Measurements from ENCODE around the gene KNDC1. TPM values are rescaled to one million over a fixed set of nuclear protein-coding genes. Genes with fewer than 3 reads are reported as not detected.

KNDC1 gene
- total RNA-seq, 2 donors from 2014 or later, result 0.28 to 1.2 TPM

GRCh38 chr10:133121479-133121878 is 38.5 kb upstream of the KNDC1 start:
- Mint-ChIP-seq H3K36me3 (ENCODE audit: insufficient read depth in 2 of 2) (peaks cover 2 to 7% of the 10 kb centered on the region in 2 donors), H3K27me3 (ENCODE audit: low read depth) (peaks cover 24% of the 10 kb centered on the region)

DNA sequence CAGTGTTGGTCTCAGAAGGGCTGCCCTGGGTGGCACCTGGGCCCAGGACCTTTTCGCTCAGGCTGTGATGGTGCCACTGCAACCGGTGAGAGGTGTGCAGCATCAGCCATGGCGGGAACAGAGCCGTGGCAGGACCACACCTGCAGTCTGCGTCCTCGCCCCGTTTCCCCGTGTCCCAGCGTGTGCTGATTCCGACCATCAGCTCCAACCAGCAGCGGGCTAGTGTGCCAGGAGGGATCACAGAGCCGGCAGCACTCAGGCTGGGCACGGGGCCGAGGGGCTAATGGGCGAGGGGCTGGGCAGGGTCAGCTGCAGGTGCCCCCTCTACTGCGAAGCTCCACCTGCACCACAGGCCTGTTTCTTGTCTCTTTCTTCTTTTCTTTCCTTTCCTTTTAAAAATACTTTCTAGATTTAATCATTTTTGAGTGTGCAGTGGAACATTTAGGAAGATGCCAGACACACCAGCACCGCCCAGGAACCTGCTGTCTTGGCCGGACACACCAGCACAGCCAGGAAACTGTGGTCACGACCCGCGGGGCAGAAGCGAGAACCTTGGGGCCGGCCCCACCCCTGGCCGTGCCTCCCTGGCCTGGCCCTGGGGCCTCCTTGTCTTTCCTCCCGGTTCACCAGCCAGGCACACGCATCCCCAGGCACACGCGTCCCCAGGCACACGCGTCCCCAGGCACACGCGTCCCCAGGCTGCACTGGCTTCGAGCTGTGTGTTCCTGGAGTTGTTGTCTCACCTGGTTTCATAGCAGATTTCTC is 37.7 kb upstream of the KNDC1 start:
- Mint-ChIP-seq H3K4me1 (ENCODE audit: low read depth) (peaks cover 15% of the 10 kb centered on the region), H3K27ac (no peak overlapping the region)

More at GRCh38 chr10:133121479-133121878, 38.5 kb upstream of the KNDC1 start:
- Mint-ChIP-seq H3K4me3 (no peak overlapping the region), H3K4me1 (ENCODE audit: low read depth) (peaks cover 15% of the 10 kb centered on the region), H3K27ac (no peak overlapping the region), H3K9me3 (peaks cover 4% of the 10 kb centered on the region in 2 donors)
- ATAC-seq (replicated peaks in 1 of 2) (no peak), DNase-seq (no peak)

GRCh38 chr10:133123050-133123745 is 36.8 kb upstream of the KNDC1 start:
- DNase-seq (peak; percentile 22 to 23), ATAC-seq (replicated peaks in 1 of 2) (peak; percentile 57 to 58)
- Mint-ChIP-seq H3K36me3 (ENCODE audit: insufficient read depth in 2 of 2) (peaks cover 2 to 5% of the 10 kb centered on the region in 2 donors), H3K4me1 (ENCODE audit: low read depth) (peaks cover 15% of the 10 kb centered on the region), H3K4me3 (peak overlapping the region; percentile 29 to 62), H3K27ac (no peak overlapping the region), H3K27me3 (ENCODE audit: low read depth) (peaks cover 24% of the 10 kb centered on the region), H3K9me3 (peaks cover 3 to 4% of the 10 kb centered on the region in 2 donors)

More for the DNA sequence above, 37.7 kb upstream of the KNDC1 start:
- ATAC-seq (replicated peaks in 1 of 2), result no peak
- H3K27me3 Mint-ChIP-seq (ENCODE audit: low read depth), result peaks cover 24% of the 10 kb centered on the region
- H3K9me3 Mint-ChIP-seq, result peaks cover 4% of the 10 kb centered on the region in 2 donors
- H3K4me3 Mint-ChIP-seq, result no peak overlapping the region
- peaks cover 2 to 7% of the 10 kb centered on the region in 2 donors for H3K36me3 Mint-ChIP-seq (ENCODE audit: insufficient read depth in 2 of 2)
- DNase-seq, result no peak

DNA sequence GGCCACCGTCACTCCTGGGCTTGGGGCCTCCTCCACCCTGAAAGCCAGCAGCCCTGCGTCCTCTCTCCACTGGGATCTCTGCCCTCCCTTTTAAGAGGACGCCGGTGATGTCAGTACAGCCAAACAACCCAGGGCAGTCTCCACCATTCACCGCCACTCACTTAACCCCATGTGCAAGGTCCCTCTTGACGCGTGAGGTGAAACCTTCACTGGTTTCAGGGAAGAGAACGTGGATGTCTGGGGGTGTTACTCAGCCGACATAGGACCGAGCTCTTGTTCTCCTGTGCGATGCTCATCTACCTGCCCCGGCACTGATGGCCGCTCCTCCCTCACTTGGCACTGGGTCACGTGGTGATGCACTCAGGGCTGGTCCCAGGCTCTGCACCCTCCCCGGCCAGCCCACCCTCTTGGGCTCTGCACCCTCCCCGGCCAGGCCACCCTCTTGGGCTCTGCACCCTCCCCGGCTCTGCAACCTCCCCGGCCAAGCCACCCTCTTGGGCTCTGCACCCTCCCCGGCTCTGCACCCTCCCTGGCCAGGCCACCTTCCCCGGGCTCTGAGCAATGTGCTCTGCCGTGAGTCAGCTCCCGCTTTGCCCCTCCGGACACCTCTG is 36.2 kb upstream of the KNDC1 start:
- Mint-ChIP-seq H3K36me3 (ENCODE audit: insufficient read depth in 2 of 2) (peaks cover 2% of the 10 kb centered on the region in 2 donors), H3K9me3 (peaks cover 0 to 1% of the 10 kb centered on the region in 2 donors), H3K27ac (no peak overlapping the region), H3K4me3 (no peak overlapping the region), H3K4me1 (ENCODE audit: low read depth) (peaks cover 15% of the 10 kb centered on the region), H3K27me3 (ENCODE audit: low read depth) (peaks cover 24% of the 10 kb centered on the region)
- DNase-seq (no peak), ATAC-seq (replicated peaks in 1 of 2) (no peak)

DNA sequence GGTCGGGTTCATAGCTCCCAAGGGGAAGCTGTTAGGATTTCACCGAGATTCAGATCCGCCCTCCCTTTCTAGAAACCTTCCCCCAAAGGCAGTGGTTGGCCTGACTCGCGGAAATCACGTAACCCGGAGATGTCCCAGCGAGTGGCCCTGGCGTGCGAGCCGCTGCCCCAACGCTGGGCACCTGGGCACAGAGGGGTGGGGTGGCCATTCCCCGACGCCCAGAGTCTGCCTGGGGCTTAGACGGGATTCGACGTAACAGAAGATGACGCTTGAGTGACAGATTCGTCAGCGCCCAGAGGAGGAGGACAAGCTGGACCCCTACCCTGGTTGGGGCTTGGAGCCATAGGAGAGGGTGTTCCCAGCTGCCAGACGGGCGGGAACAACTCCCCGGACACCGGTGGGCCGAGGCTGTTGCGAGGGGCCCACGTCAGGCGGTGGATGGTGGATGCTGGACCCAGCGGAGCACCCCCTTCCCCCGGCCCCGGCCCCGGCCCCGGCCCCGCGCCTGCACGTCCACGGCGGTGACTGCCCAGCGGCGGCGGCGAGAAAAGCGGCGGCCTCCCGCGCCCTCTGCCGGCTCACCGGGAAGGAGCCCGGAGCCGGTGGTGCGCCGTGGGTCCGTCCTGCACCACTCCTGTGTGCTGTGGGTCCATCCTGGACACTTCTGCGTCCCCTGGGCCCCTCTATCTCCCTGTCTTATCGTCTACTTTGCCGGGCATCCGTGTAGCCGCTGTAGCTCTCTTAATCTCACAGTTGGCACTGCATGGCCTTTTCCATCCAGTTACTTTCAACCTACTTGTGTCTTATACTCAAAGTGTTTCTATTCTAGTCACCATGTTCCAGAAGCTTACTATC is 35.4 kb upstream of the KNDC1 start:
- DNase-seq (peak; percentile 43 to 55), ATAC-seq (replicated peaks in 1 of 2) (peak; percentile 58 to 67)
- Mint-ChIP-seq H3K9me3 (no peaks in the 10 kb centered on the region), H3K36me3 (ENCODE audit: insufficient read depth in 2 of 2) (no peaks in the 10 kb centered on the region), H3K27me3 (ENCODE audit: low read depth) (peaks cover 24% of the 10 kb centered on the region), H3K27ac (no peak overlapping the region), H3K4me3 (no peak overlapping the region), H3K4me1 (ENCODE audit: low read depth) (peaks cover 15% of the 10 kb centered on the region)

- H3K4me3 Mint-ChIP-seq, result no peak overlapping the region
- peaks cover 24% of the 10 kb centered on the region for H3K27me3 Mint-ChIP-seq (ENCODE audit: low read depth)
- ATAC-seq (replicated peaks in 1 of 2) (no peak), DNase-seq (no peak)
- peaks cover 15% of the 10 kb centered on the region for H3K4me1 Mint-ChIP-seq (ENCODE audit: low read depth)
- H3K27ac Mint-ChIP-seq, result no peak overlapping the region
- H3K36me3 Mint-ChIP-seq (ENCODE audit: insufficient read depth in 2 of 2), result no peaks in the 10 kb centered on the region
- no peaks in the 10 kb centered on the region for H3K9me3 Mint-ChIP-seq
These were observed 34.1 kb upstream of the KNDC1 start for GRCh38 chr10:133125901-133126300.

GRCh38 chr10:133126431-133127290 is 33.4 kb upstream of the KNDC1 start:
- Mint-ChIP-seq H3K4me3 (no peak overlapping the region), H3K4me1 (ENCODE audit: low read depth) (peaks cover 15% of the 10 kb centered on the region), H3K27ac (no peak overlapping the region), H3K27me3 (ENCODE audit: low read depth) (peaks cover 24% of the 10 kb centered on the region), H3K36me3 (ENCODE audit: insufficient read depth in 2 of 2) (no peaks in the 10 kb centered on the region), H3K9me3 (no peaks in the 10 kb centered on the region)
- DNase-seq, result no peak
- ATAC-seq (replicated peaks in 1 of 2), result no peak

GRCh38 chr10:133127291-133128125 is 32.5 kb upstream of the KNDC1 start:
- Mint-ChIP-seq H3K9me3 (no peaks in the 10 kb centered on the region), H3K27me3 (ENCODE audit: low read depth) (peaks cover 24% of the 10 kb centered on the region), H3K4me1 (ENCODE audit: low read depth) (peaks cover 15% of the 10 kb centered on the region), H3K4me3 (no peak overlapping the region), H3K36me3 (ENCODE audit: insufficient read depth in 2 of 2) (no peaks in the 10 kb centered on the region), H3K27ac (no peak overlapping the region)
- DNase-seq, result peak; percentile 33 to 49
- ATAC-seq (replicated peaks in 1 of 2), result peak in 1 of 2 donors; percentile 24

- H3K4me1 Mint-ChIP-seq (ENCODE audit: low read depth), result peaks cover 7% of the 10 kb centered on the region
- ATAC-seq (replicated peaks in 1 of 2) (no peak), DNase-seq (no peak)
- no peak overlapping the region for H3K27ac Mint-ChIP-seq
- no peaks in the 10 kb centered on the region for H3K9me3 Mint-ChIP-seq
- peaks cover 17% of the 10 kb centered on the region for H3K27me3 Mint-ChIP-seq (ENCODE audit: low read depth)
- no peaks in the 10 kb centered on the region for H3K36me3 Mint-ChIP-seq (ENCODE audit: insufficient read depth in 2 of 2)
- no peak overlapping the region for H3K4me3 Mint-ChIP-seq
These were observed 31.6 kb upstream of the KNDC1 start for GRCh38 chr10:133128126-133129070.

DNA sequence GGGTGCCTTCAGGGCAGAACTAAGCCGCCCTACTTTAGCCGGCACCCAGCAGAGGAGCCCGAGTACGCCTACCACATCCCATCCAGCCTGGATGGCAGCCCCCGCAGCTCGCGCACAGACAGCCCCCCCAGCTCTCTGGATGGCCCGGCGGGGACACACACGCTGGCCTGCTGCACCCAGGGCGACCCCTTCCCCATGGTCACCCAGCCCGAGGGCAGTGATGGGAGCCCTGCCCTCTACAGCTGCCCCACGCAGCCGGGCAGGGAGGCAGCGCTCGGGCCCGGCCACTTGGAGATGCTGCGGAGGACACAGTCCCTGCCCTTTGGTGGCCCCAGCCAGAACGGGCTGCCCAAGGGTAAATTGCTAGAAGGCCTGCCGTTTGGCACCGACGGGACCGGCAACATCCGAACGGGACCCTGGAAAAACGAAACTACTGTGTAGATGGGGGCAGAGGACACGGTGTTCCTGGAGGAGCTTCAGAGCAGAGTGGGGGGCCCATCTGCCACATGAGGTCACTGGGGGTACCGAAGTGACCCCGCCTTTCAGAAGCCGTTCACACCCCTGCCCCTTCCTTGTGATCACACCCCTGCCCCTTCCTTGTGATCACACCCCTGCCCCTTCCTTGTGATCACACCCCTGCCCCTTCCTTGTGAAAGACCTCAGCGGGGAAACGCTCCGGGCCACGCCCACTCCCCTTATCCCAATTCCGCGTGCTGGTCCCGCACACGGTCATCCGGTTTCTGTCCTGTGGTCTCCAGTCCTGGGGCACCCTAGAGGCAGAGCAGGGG is 30.8 kb upstream of the KNDC1 start:
- DNase-seq, result no peak
- no peak overlapping the region for H3K4me3 Mint-ChIP-seq
- H3K27ac Mint-ChIP-seq, result no peak overlapping the region
- no peaks in the 10 kb centered on the region for H3K9me3 Mint-ChIP-seq
- no peak for ATAC-seq (replicated peaks in 1 of 2)
- no peaks in the 10 kb centered on the region for H3K36me3 Mint-ChIP-seq (ENCODE audit: insufficient read depth in 2 of 2)
- peaks cover 7% of the 10 kb centered on the region for H3K4me1 Mint-ChIP-seq (ENCODE audit: low read depth)
- peaks cover 16% of the 10 kb centered on the region for H3K27me3 Mint-ChIP-seq (ENCODE audit: low read depth)

Measured in activated T-cell treated with anti-CD3 and anti-CD28 coated beads, Interleukin-2, amount 50 U/mL, for 72 hours (primary cell).